ENCODE results near the gene HEXIM2. TPM values are rescaled to one million over a fixed set of nuclear protein-coding genes. Genes with fewer than 3 reads are reported as not detected.
"Not testable (repeated sequence)": the region's sequence is repeated elsewhere in the genome, so short reads cannot be mapped to it uniquely, and the experiment has no call there.

Gene HEXIM2
- total RNA-seq, 1 donor from 2014 or later, result 13.0 TPM

GRCh38 chr17:45197555-45198334 is 36.1 kb downstream of the HEXIM2 start:
- Mint-ChIP-seq H3K36me3 (ENCODE audit: low read depth, unreplicated experiment) (no peaks in the 10 kb centered on the region), H3K9me3 (ENCODE audit: unreplicated experiment) (no peaks in the 10 kb centered on the region), H3K4me3 (ENCODE audit: unreplicated experiment) (no peak overlapping the region), H3K4me1 (ENCODE audit: unreplicated experiment) (no peaks in the 10 kb centered on the region), H3K27ac (ENCODE audit: unreplicated experiment) (no peak overlapping the region), H3K27me3 (ENCODE audit: unreplicated experiment) (no peaks in the 10 kb centered on the region)
- peak; percentile 96 for TF ChIP-seq CTCF (IDR thresholded peaks at IDR 0.05; ENCODE audit: unreplicated experiment)
- DNase-seq (ENCODE audit: low spot score), result peak; percentile 100

- no peaks in the 10 kb centered on the region for H3K4me1 Mint-ChIP-seq (ENCODE audit: unreplicated experiment)
Measured at GRCh38 chr17:45200701-45201100, 39.0 kb downstream of the HEXIM2 start.

GRCh38 chr17:45201457-45201856 is 39.8 kb downstream of the HEXIM2 start:
- Mint-ChIP-seq H3K36me3 (ENCODE audit: low read depth, unreplicated experiment) (no peaks in the 10 kb centered on the region), H3K4me1 (ENCODE audit: unreplicated experiment) (no peaks in the 10 kb centered on the region), H3K9me3 (ENCODE audit: unreplicated experiment) (no peaks in the 10 kb centered on the region), H3K4me3 (ENCODE audit: unreplicated experiment) (no peak overlapping the region), H3K27ac (ENCODE audit: unreplicated experiment) (peak overlapping the region; percentile 30), H3K27me3 (ENCODE audit: unreplicated experiment) (peaks cover 2% of the 10 kb centered on the region)
- no peak for TF ChIP-seq CTCF (IDR thresholded peaks at IDR 0.05; ENCODE audit: unreplicated experiment)
- no peak for DNase-seq (ENCODE audit: low spot score)

More at GRCh38 chr17:45200701-45201100, 39.0 kb downstream of the HEXIM2 start:
- Mint-ChIP-seq H3K36me3 (ENCODE audit: low read depth, unreplicated experiment) (no peaks in the 10 kb centered on the region), H3K27me3 (ENCODE audit: unreplicated experiment) (peaks cover 2% of the 10 kb centered on the region), H3K4me3 (ENCODE audit: unreplicated experiment) (no peak overlapping the region), H3K9me3 (ENCODE audit: unreplicated experiment) (no peaks in the 10 kb centered on the region), H3K27ac (ENCODE audit: unreplicated experiment) (no peak overlapping the region)
- TF ChIP-seq CTCF (IDR thresholded peaks at IDR 0.05; ENCODE audit: unreplicated experiment), result no peak
- no peak for DNase-seq (ENCODE audit: low spot score)

- not testable (repeated sequence) for H3K4me1 Mint-ChIP-seq (ENCODE audit: unreplicated experiment); H3K9me3 Mint-ChIP-seq (ENCODE audit: unreplicated experiment); H3K4me3 Mint-ChIP-seq (ENCODE audit: unreplicated experiment); DNase-seq (ENCODE audit: low spot score); H3K27ac Mint-ChIP-seq (ENCODE audit: unreplicated experiment); H3K27me3 Mint-ChIP-seq (ENCODE audit: unreplicated experiment); H3K36me3 Mint-ChIP-seq (ENCODE audit: low read depth, unreplicated experiment)
Measured at GRCh38 chr17:45201880-45202279, 40.2 kb downstream of the HEXIM2 start.

GRCh38 chr17:45218895-45219661 is 57.4 kb downstream of the HEXIM2 start:
- TF ChIP-seq CTCF (IDR thresholded peaks at IDR 0.05; ENCODE audit: unreplicated experiment), result peak; percentile 98
- Mint-ChIP-seq H3K36me3 (ENCODE audit: low read depth, unreplicated experiment) (no peaks in the 10 kb centered on the region), H3K4me1 (ENCODE audit: unreplicated experiment) (peaks cover 3% of the 10 kb centered on the region), H3K4me3 (ENCODE audit: unreplicated experiment) (no peak overlapping the region), H3K9me3 (ENCODE audit: unreplicated experiment) (no peaks in the 10 kb centered on the region), H3K27me3 (ENCODE audit: unreplicated experiment) (peaks cover 12% of the 10 kb centered on the region), H3K27ac (ENCODE audit: unreplicated experiment) (no peak overlapping the region)
- peak; percentile 89 for DNase-seq (ENCODE audit: low spot score)

Small RNA genes lying within 50 kb of the gene (microRNA-seq; reads per million reads assigned to microRNA genes)
- not detected for gene MIR6784 (ENCODE audit: unreplicated experiment)

Other genes starting within 250 kb of the HEXIM2 start
- gene GFAP, start 246.4 kb upstream of the HEXIM2 start, total RNA-seq (ENCODE audit: unreplicated experiment), result not detected
- gene KIF18B, start 214.1 kb upstream of the HEXIM2 start, total RNA-seq (ENCODE audit: unreplicated experiment), result 7.1 TPM
- gene C1QL1, start 193.6 kb upstream of the HEXIM2 start, total RNA-seq (ENCODE audit: unreplicated experiment), result not detected
- gene DCAKD, start 110.2 kb upstream of the HEXIM2 start, total RNA-seq (ENCODE audit: unreplicated experiment), result 29.2 TPM
- 85.8 TPM for gene NMT1, start 100.6 kb upstream of the HEXIM2 start, total RNA-seq (ENCODE audit: unreplicated experiment)
- gene PLCD3, start 29.4 kb upstream of the HEXIM2 start, total RNA-seq (ENCODE audit: unreplicated experiment), result 9.7 TPM
- gene ACBD4, start 26.2 kb upstream of the HEXIM2 start, total RNA-seq (ENCODE audit: unreplicated experiment), result 9.4 TPM
- 22.6 TPM for gene HEXIM1, start 13.4 kb upstream of the HEXIM2 start, total RNA-seq (ENCODE audit: unreplicated experiment)
- 103 TPM for gene FMNL1, start 60.0 kb downstream of the HEXIM2 start, total RNA-seq (ENCODE audit: unreplicated experiment)
- not detected for gene SPATA32, start 100.2 kb downstream of the HEXIM2 start, total RNA-seq (ENCODE audit: unreplicated experiment)
- gene MAP3K14, start 155.1 kb downstream of the HEXIM2 start, total RNA-seq (ENCODE audit: unreplicated experiment), result 5.2 TPM

All from endothelial cell (in vitro differentiated cells).